Measurements from ENCODE around the gene CDH6. TPM values are rescaled to one million over a fixed set of nuclear protein-coding genes. Genes with fewer than 3 reads are reported as not detected.

Gene CDH6
- total and polyA plus RNA-seq, 2 experiments from 2014 or later = 0.60 to 1.1 TPM

- Mint-ChIP-seq H3K4me1 (peaks cover 19% of the 10 kb centered on the region), H3K4me3 (no peak overlapping the region), H3K27ac (no peak overlapping the region), H3K27me3 (ENCODE audit: insufficient read depth, low read depth, poor library complexity) (peaks cover 3% of the 10 kb centered on the region), H3K36me3 (ENCODE audit: low read depth) (no peaks in the 10 kb centered on the region), H3K9me3 (no peaks in the 10 kb centered on the region)
- Histone ChIP-seq H3K27me3 (ENCODE audit: insufficient read depth) (no peaks in the 10 kb centered on the region), H4K20me1 (replicated peaks; ENCODE audit: insufficient read depth) (no peaks in the 10 kb centered on the region), H3K27ac (ENCODE audit: low read depth) (no peak overlapping the region), H3K4me2 (no peak overlapping the region), H3K4me1 (ENCODE audit: insufficient read depth) (peaks cover 4% of the 10 kb centered on the region; the same call in 1 of the 2 replicates), H3K9me2 (ENCODE audit: insufficient read depth) (peaks cover 4% of the 10 kb centered on the region; the same call in 1 of the 2 replicates), H3K79me2 (replicated peaks; ENCODE audit: insufficient read depth) (no peaks in the 10 kb centered on the region), H3K4me3 (no peak overlapping the region), H2AFZ (no peak overlapping the region), H3F3A (replicated peaks; ENCODE audit: low read depth) (no peaks in the 10 kb centered on the region), H3K36me3 (ENCODE audit: insufficient read depth) (no peaks in the 10 kb centered on the region)
- TF ChIP-seq CTCF (conservative IDR thresholded peaks at IDR 0.05; ENCODE audit: low read depth in 2 of 2) = peak; percentile 62 to 68
- TF ChIP-seq ETS1 (IDR thresholded peaks at IDR 0.05) = no peak
- no peak for TF ChIP-seq EZH2phosphoT487 (IDR thresholded peaks at IDR 0.05; ENCODE audit: unreplicated experiment)
- no peak for TF ChIP-seq NANOG (IDR thresholded peaks at IDR 0.05; ENCODE audit: borderline replicate concordance)
- TF ChIP-seq ZNF114 (CRISPR knock-in tag; IDR thresholded peaks at IDR 0.05) = no peak
- TF ChIP-seq POLR2AphosphoS5 (IDR thresholded peaks at IDR 0.05; ENCODE audit: low read depth) = no peak
- TF ChIP-seq STAT1 (IDR thresholded peaks at IDR 0.05; ENCODE audit: unreplicated experiment) = no peak
- no peak for TF ChIP-seq REST (IDR thresholded peaks at IDR 0.05; ENCODE audit: unreplicated experiment)
- DNase-seq (ENCODE audit: low spot score) (peak; percentile 71), ATAC-seq (peak; percentile 79)
These were observed 97.9 kb downstream of the CDH6 start for GRCh38 chr5:31291323-31291854.

GRCh38 chr5:31300501-31300900, 107.0 kb downstream of the CDH6 start:
- no peaks in the 10 kb centered on the region for H3K9me2 ChIP-seq (ENCODE audit: insufficient read depth)
- H3K27me3 ChIP-seq (ENCODE audit: insufficient read depth) = no peaks in the 10 kb centered on the region
- no peaks in the 10 kb centered on the region for H3K36me3 ChIP-seq (ENCODE audit: insufficient read depth)
- peak overlapping the region; percentile 36; the same call in 1 of the 2 replicates for H3K27ac Mint-ChIP-seq
- no peaks in the 10 kb centered on the region for H4K20me1 ChIP-seq (replicated peaks; ENCODE audit: insufficient read depth)
- peak overlapping the region; percentile 67; the same call in 1 of the 2 replicates for H2AFZ ChIP-seq
- H3K79me2 ChIP-seq (replicated peaks; ENCODE audit: insufficient read depth) = no peaks in the 10 kb centered on the region
- H3F3A ChIP-seq (replicated peaks; ENCODE audit: low read depth) = no peaks in the 10 kb centered on the region
- H3K4me3 Mint-ChIP-seq = no peak overlapping the region
- H3K36me3 Mint-ChIP-seq (ENCODE audit: low read depth) = peaks cover 3% of the 10 kb centered on the region; the same call in 1 of the 3 replicates
- no peak overlapping the region for H3K4me3 ChIP-seq
- peaks cover 10% of the 10 kb centered on the region for H3K4me1 Mint-ChIP-seq
- no peaks in the 10 kb centered on the region for H3K27me3 Mint-ChIP-seq (ENCODE audit: insufficient read depth, low read depth, poor library complexity)
- no peak for DNase-seq (ENCODE audit: low spot score)
- peaks cover 7% of the 10 kb centered on the region; the same call in 2 of the 3 replicates for H3K9me3 Mint-ChIP-seq
- no peak for TF ChIP-seq ETS1 (IDR thresholded peaks at IDR 0.05)
- no peak for TF ChIP-seq STAT1 (IDR thresholded peaks at IDR 0.05; ENCODE audit: unreplicated experiment)
- no peak for TF ChIP-seq EZH2phosphoT487 (IDR thresholded peaks at IDR 0.05; ENCODE audit: unreplicated experiment)
- TF ChIP-seq ZNF331 (CRISPR knock-in tag; IDR thresholded peaks at IDR 0.05; ENCODE audit: low read depth) = no peak
- no peak for TF ChIP-seq REST (IDR thresholded peaks at IDR 0.05; ENCODE audit: unreplicated experiment)
- no peak for TF ChIP-seq ZNF114 (CRISPR knock-in tag; IDR thresholded peaks at IDR 0.05)
- peaks cover 6% of the 10 kb centered on the region for H3K4me1 ChIP-seq (ENCODE audit: insufficient read depth)
- 0 out of 2 replicates have a peak overlapping the region, but pooled peaks have one; percentile 18 for H3K4me2 ChIP-seq
- H3K27ac ChIP-seq (ENCODE audit: low read depth) = no peak overlapping the region
- peak; percentile 32; the same call in 1 of the 3 replicates for ATAC-seq
